ENCODE results near the gene CAPNS1.
"Not testable (repeated sequence)": the region's sequence is repeated elsewhere in the genome, so short reads cannot be mapped to it uniquely, and the experiment has no call there.

Gene CAPNS1

GRCh38 chr19:36125557-36125956 is 14.3 kb upstream of the CAPNS1 start:
- no peak for TF ChIP-seq ZNF274 (IDR thresholded peaks at IDR 0.05; ENCODE audit: low read depth, low read length)
- H3K4me3 ChIP-seq (ENCODE audit: low read length) = no peak overlapping the region

GRCh38 chr19:36128392-36128736 is 11.5 kb upstream of the CAPNS1 start:
- peak overlapping the region; percentile 64 for H3K4me3 ChIP-seq (ENCODE audit: low read length)
- no peak for TF ChIP-seq ZNF274 (IDR thresholded peaks at IDR 0.05; ENCODE audit: low read depth, low read length)

GRCh38 chr19:36131221-36131620 is 8.6 kb upstream of the CAPNS1 start:
- H3K4me3 ChIP-seq (ENCODE audit: low read length) = not testable (repeated sequence)

- not testable (repeated sequence) for H3K4me3 ChIP-seq (ENCODE audit: low read length)
Observed at GRCh38 chr19:36134867-36135266, 5.0 kb upstream of the CAPNS1 start.

GRCh38 chr19:36136964-36137686 is 2.7 kb upstream of the CAPNS1 start:
- TF ChIP-seq ZNF274 (IDR thresholded peaks at IDR 0.05; ENCODE audit: low read depth, low read length) = no peak
- no peak overlapping the region for H3K4me3 ChIP-seq (ENCODE audit: low read length)

- peak overlapping the region; percentile 89; the same call in 1 of the 2 replicates for H3K4me3 ChIP-seq (ENCODE audit: low read length)
- TF ChIP-seq ZNF274 (IDR thresholded peaks at IDR 0.05; ENCODE audit: low read depth, low read length) = no peak
Observed at GRCh38 chr19:36139120-36139472, 770 bp upstream of the CAPNS1 start.

- no peak for TF ChIP-seq ZNF274 (IDR thresholded peaks at IDR 0.05; ENCODE audit: low read depth, low read length)
- peak overlapping the region; percentile 89 for H3K4me3 ChIP-seq (ENCODE audit: low read length)
Observed at GRCh38 chr19:36140304-36141038, 605 bp downstream of the CAPNS1 start.

GRCh38 chr19:36141039-36141927 is 1.4 kb downstream of the CAPNS1 start:
- H3K4me3 ChIP-seq (ENCODE audit: low read length) = peak overlapping the region; percentile 89
- TF ChIP-seq ZNF274 (IDR thresholded peaks at IDR 0.05; ENCODE audit: low read depth, low read length) = no peak

- H3K4me3 ChIP-seq (ENCODE audit: low read length) = no peak overlapping the region
Observed at GRCh38 chr19:36142046-36142445, 2.2 kb downstream of the CAPNS1 start.

GRCh38 chr19:36142496-36142895 is 2.6 kb downstream of the CAPNS1 start:
- TF ChIP-seq ZNF274 (IDR thresholded peaks at IDR 0.05; ENCODE audit: low read depth, low read length) = no peak
- no peak overlapping the region for H3K4me3 ChIP-seq (ENCODE audit: low read length)

More at GRCh38 chr19:36142046-36142445, 2.2 kb downstream of the CAPNS1 start:
- TF ChIP-seq ZNF274 (IDR thresholded peaks at IDR 0.05; ENCODE audit: low read depth, low read length) = no peak

- TF ChIP-seq ZNF274 (IDR thresholded peaks at IDR 0.05; ENCODE audit: low read depth, low read length) = no peak
- H3K4me3 ChIP-seq (ENCODE audit: low read length) = no peak overlapping the region
Observed at GRCh38 chr19:36144624-36145023, 4.8 kb downstream of the CAPNS1 start.

GRCh38 chr19:36149673-36150406 is 10.0 kb downstream of the CAPNS1 start:
- TF ChIP-seq ZNF274 (IDR thresholded peaks at IDR 0.05; ENCODE audit: low read depth, low read length) = no peak
- H3K4me3 ChIP-seq (ENCODE audit: low read length) = no peak overlapping the region

- no peak overlapping the region for H3K4me3 ChIP-seq (ENCODE audit: low read length)
- no peak for TF ChIP-seq ZNF274 (IDR thresholded peaks at IDR 0.05; ENCODE audit: low read depth, low read length)
Observed at GRCh38 chr19:36150586-36150985, 10.7 kb downstream of the CAPNS1 start.

Measured in GM08714 (cell line).